GM20000 (cell line): Measurements from ENCODE around the gene FLRT1.

Source experiments
- DNase-seq: peaks from one replicate; pipeline ENCODE4 v3.0.0; 2012; ENCODE audit warnings: low spot score
- TF ChIP-seq, protein P1 (sequence below): IDR thresholded peaks from 2 replicates; pipeline ENCODE4 v1.5.1; 2012; ENCODE audit warnings: mild to moderate bottlenecking, control low read depth; ENCODE audit errors: extremely low read depth, missing control alignments

FLRT1 gene

GRCh38 chr11:64007629-64008282 lies 28.0 kb upstream of the FLRT1 start:
- TF ChIP-seq, protein P1, sequence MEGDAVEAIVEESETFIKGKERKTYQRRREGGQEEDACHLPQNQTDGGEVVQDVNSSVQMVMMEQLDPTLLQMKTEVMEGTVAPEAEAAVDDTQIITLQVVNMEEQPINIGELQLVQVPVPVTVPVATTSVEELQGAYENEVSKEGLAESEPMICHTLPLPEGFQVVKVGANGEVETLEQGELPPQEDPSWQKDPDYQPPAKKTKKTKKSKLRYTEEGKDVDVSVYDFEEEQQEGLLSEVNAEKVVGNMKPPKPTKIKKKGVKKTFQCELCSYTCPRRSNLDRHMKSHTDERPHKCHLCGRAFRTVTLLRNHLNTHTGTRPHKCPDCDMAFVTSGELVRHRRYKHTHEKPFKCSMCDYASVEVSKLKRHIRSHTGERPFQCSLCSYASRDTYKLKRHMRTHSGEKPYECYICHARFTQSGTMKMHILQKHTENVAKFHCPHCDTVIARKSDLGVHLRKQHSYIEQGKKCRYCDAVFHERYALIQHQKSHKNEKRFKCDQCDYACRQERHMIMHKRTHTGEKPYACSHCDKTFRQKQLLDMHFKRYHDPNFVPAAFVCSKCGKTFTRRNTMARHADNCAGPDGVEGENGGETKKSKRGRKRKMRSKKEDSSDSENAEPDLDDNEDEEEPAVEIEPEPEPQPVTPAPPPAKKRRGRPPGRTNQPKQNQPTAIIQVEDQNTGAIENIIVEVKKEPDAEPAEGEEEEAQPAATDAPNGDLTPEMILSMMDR: no peak
- no peak for DNase-seq

DNA sequence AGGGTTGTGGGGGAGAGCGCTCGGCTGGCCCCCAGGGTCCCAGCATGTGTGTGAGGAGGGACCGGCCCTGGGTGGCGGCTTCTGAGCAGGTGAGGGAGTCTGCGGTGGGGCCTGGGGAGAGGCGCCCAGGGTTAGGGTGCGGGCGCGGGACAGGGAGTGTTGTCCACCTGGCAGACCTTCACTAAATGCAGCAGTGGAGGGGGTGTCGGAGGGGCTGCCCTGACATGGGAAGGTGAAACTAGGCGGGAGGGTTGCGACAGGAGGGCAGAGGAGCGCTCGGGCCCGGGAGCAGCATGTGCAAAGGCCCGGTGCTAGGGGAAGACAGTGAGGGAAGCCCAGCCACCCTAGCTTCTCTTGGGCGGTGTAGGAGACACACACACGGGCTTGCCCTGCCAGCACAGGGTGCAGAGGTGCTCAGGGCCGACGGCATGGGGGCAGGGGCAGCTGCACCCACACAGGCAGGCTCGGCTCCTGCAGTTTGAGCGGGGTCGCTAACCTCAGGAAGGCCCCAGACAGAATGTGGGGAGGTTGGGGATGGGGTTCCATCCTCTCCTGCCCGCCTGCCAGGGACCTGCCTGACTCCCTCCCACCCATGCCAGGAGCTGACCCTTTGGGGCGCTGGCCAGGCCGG lies 27.3 kb upstream of the FLRT1 start:
- TF ChIP-seq, protein P1: no peak
- no peak for DNase-seq

DNA sequence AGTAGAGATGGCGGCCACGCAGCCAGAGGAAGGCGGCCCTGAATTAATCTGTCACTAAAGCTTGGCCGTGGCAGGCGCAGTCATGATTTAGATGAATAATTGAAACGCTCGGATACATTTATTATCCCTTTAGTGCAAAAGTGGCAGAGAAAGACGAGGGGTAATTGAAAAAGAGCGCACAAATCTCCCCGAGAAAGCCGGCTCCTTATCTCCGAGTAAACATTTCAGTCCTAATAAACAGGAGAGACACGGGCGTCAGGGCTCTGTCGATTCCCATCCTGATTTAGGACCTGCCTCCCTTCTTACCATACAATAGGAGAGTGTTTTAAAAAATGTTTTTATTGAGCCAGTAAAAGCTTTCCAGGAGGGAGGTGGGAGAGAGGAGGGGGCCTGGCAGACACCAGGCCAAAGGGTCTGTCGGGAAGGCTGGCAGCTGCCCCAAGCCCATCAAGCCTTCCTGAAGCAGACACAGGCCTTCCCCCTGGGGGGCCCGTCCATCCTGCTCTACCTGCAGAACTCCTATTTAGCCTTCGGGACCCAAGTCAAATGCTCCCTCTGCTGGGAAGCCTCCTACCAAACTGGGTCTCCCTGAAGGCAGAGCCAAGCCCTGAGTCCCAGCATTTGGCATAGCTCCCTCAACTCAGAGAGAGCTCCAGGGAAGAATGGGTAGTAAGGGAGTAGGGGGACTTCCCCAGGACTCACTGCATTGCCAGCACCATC lies 26.7 kb upstream of the FLRT1 start:
- no peak for DNase-seq
- TF ChIP-seq, protein P1: no peak

- TF ChIP-seq, protein P1: no peak
- no peak for DNase-seq
These were observed 26.0 kb upstream of the FLRT1 start for GRCh38 chr11:64009710-64010109.

GRCh38 chr11:64010783-64011182 lies 24.9 kb upstream of the FLRT1 start:
- DNase-seq: no peak
- TF ChIP-seq, protein P1: no peak

DNA sequence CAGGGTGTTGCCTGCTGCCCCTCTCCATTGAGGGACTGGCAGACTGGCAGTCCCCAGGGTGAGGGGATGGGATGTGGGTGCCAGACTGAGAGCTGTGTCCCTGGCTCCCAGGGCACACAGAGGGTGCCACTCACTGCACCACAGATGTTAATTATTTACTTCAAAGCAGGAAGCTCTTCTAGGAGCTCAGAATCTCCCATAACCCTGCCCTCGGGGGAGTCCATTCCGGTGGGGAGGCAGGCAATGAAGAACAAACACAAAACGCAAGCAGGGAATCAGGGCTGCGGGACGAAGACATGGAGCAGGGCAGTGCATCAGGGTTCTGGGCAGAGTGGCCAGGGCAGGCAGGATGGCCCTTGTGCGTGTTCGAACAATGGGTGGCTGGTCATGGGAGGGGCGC lies 24.4 kb upstream of the FLRT1 start:
- TF ChIP-seq, protein P1: no peak
- no peak for DNase-seq
